ENCODE measurements around the gene GNAI2.
A peak's percentile ranks its signal among the peaks of the same experiment; 100 is the strongest.
"Not testable (repeated sequence)": the region's sequence is repeated elsewhere in the genome, so short reads cannot be mapped to it uniquely, and the experiment has no call there.

GNAI2 gene

DNA sequence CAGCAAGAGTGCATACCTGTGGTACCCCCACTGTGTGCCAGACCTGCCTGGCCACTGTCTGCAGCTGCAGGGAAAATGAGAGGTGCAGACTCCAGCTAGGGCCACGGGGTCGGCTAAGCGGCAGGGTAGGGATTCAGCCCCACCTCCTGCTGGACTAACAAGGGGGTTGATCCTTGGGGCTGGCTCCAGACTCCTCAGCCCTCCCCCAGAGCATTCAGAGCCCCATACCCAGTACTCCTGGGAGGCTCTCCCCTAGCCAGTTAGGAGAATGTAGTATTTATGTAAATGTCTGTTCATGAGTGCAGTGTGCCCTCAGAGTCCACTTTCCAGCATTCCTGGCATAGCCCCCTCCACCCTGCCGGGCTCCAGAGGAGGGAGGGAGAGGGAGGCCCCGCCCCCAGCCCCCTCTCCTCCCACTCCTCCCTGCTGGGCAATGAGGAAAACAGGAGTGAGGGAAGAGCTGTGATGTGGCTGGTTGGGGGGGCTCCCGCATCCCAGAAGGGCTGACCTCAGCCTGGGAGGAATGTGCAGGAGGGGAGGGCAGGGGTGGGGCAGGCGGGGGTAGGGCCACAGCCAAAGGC, 28.5 kb downstream of the GNAI2 start:
- no peak for DNase-seq (ENCODE audit: low read depth)

GRCh38 chr3:50264964-50265485, 29.0 kb downstream of the GNAI2 start:
- DNase-seq (ENCODE audit: low read depth) = no peak

DNA sequence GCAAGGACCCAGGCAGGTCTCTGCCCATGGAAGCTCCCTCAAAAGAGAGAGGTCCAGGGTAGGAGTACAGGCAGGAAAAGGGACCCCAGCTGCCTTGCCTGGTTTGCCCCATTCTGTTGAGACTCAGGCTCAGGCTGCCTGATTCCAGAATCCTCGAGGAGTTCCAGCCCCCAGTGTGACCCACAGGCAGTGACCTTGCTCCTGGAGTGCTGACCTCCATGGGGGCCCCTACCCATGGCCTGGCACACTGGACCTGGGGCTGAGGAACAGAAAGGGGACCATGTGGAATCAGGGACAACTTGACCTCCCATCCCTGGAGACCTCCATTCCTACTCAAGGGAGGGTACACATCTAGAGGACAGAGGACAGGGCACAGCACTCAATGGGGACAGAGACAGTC, 29.6 kb downstream of the GNAI2 start:
- DNase-seq (ENCODE audit: low read depth) = no peak

DNA sequence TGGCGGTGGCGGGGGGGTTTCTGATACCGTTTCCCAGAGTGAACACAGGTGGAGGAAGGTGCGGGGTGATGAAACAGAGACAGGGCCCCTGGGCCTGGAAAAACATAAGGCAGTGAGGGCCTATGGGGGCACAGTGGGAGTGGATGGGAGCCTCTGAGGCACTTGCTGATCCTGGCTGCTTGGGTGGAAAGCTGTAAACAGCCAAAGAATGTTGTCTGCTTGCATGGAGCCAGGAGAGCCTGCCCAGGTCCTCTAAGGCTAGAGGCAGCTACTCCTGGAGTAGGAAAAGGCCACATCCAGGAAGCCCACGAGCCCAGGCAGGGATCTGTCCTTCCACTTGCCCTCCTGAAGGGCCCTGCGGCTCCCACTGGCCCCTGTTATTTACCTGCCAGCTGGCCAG, 30.0 kb downstream of the GNAI2 start:
- no peak for DNase-seq (ENCODE audit: low read depth)

DNA sequence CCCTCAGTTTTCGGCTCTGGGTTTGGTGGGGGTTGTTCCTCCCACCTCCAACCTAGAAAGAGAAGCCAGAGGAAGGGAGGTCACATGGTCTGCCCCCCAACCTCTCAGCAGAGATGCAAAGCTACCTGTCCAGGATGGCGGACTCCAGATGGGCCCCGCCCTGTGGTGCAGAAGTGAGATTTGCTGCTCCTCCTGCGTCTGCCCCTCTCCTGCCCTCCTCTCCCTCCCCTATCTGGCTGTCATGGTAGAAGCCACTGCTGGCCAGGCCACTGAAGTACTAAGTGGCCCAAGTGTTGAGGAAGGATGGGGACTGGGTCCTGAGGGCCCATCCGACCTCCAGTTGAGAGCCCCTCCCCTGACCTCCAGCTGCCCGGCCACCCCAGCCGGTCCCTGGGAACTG, 30.8 kb downstream of the GNAI2 start:
- no peak for DNase-seq (ENCODE audit: low read depth)

GRCh38 chr3:50267280-50267913, 31.4 kb downstream of the GNAI2 start:
- DNase-seq (ENCODE audit: low read depth) = no peak

DNA sequence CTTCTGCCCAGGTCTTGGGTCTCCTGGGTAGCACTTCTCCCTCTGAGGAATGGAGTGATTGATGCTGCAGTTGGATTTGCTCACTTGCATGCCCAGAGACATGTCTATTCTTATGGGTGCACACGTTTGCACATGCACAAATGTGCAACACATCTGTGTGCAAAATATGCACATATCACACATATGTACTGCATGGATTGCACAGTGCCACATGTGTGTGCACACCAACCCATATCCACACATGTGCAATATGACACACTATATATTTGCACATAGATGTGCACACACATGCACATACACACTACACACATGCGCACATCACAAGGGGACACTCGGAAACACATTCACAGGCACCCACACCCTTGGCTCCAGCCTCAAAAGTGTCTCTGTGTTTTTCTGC, 32.3 kb downstream of the GNAI2 start:
- DNase-seq (ENCODE audit: low read depth) = no peak

- no peak for DNase-seq (ENCODE audit: low read depth)
Measured at GRCh38 chr3:50268703-50269451, 32.9 kb downstream of the GNAI2 start, which contains the start of gene SEMA3B. SEMA3B (plus strand) TSS chr3:50269147; CDS start chr3:50269241, 94 bp downstream.

- DNase-seq (ENCODE audit: low read depth) = no peak
Measured at GRCh38 chr3:50269460-50269859, 33.5 kb downstream of the GNAI2 start.

GRCh38 chr3:50269977-50270413, 34.0 kb downstream of the GNAI2 start:
- no peak for DNase-seq (ENCODE audit: low read depth)

DNA sequence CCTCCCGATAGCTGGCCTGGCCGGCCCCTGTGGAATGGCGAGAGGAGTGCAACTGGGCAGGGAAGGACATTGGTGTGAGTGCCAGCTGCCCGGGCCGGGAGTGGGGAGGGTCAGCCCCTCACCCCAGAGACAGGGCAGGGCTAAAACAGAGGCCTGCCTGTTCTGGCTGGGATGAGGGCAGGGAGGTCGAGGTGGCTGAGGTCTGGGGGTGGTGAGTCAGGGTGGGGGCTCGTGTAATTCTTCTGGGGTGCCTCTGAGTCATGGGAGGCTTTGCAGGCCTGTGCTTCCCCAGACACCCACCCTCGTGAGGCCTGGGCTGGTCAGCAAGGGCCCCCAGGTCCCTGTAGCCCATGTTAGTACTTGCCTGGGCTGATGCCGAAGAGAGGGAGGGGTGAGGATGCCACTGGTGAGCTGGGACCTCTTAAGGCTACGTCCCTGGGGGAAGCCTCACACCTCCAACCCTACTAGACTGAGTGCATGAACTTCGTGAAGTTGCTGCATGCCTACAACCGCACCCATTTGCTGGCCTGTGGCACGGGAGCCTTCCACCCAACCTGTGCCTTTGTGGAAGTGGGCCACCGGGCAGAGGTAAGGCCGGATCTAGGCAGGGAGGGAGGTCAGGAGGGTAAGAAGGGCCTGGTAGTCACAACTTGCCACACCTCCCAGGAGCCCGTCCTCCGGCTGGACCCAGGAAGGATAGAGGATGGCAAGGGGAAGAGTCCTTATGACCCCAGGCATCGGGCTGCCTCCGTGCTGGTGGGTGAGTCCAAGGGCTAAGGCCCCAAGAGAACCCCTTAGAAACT, 34.6 kb downstream of the GNAI2 start:
- no peak for DNase-seq (ENCODE audit: low read depth)

DNA sequence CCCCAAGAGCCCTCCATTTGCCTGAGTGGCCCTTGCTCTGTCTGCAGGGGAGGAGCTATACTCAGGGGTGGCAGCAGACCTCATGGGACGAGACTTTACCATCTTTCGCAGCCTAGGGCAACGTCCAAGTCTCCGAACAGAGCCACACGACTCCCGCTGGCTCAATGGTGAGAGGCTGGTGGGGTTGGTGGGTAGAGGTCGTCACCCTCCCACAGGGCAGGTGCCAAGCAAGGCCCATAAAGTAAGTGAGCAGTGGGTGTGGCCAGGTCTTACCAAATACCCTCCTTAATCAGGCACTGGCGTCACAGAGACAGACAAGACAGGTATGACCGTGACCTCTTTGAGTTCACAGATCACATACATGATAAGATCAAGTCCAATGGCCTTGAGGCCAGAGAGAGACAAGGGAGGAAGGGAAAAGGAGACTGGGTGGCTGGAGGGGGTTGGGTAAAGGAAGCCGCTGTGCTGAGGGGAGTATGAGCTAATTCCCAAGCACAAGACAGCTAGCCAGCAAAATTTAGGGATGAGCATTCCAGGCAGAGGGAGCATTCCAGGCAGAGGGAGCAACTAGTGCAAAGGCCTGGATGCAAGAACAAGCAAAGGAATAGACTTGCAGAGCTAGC, 35.4 kb downstream of the GNAI2 start:
- DNase-seq (ENCODE audit: low read depth) = no peak

- not testable (repeated sequence) for DNase-seq (ENCODE audit: low read depth)
Measured at GRCh38 chr3:50272538-50272910, 36.5 kb downstream of the GNAI2 start.

DNA sequence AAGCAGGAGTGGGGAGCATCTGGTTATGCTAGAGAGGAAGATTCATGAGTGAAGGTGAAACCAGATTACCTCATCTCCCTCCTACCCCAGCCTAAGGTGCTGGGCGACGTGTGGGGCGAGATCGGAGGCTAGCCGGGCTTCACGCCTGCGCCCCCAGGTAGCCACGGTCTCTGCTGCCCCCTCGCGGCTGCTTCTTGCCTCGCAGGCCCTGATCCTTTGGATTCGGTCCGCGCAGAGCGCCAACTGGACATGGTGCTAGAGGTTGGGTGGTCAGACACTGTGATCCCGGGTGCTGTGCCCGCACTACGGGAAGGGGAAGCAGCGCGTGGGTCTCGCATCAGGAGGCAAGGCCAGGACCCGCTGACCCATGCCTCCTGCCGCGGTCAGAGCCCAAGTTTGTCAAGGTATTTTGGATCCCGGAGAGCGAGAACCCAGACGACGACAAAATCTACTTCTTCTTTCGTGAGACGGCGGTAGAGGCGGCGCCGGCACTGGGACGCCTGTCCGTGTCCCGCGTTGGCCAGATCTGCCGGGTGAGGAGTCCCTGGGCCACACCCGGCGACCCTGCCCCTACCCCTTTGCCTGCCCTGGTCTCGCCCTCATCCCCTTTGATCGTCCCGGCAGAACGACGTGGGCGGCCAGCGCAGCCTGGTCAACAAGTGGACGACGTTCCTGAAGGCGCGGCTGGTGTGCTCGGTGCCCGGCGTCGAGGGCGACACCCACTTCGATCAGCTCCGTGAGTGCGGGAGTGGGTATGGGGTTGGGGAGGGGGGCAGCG, 37.1 kb downstream of the GNAI2 start:
- peak; percentile 79 for DNase-seq (ENCODE audit: low read depth)

DNA sequence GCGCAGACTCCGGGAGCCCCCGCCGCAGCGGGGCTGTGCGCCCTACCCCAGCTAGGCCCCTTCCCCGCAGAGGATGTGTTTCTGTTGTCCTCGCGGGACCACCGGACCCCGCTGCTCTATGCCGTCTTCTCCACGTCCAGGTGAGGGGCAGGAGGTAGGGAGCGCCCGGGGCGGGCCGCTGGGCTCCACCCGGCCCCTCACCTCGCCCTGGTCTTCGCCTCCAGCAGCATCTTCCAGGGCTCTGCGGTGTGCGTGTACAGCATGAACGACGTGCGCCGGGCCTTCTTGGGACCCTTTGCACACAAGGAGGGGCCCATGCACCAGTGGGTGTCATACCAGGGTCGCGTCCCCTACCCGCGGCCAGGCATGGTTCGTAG, 37.7 kb downstream of the GNAI2 start:
- DNase-seq (ENCODE audit: low read depth) = no peak

- DNase-seq (ENCODE audit: low read depth) = peak; percentile 51
Measured at GRCh38 chr3:50274371-50275104, 38.5 kb downstream of the GNAI2 start.

GRCh38 chr3:50275141-50275995, 39.4 kb downstream of the GNAI2 start:
- no peak for DNase-seq (ENCODE audit: low read depth)

- no peak for DNase-seq (ENCODE audit: low read depth)
Measured at GRCh38 chr3:50275996-50276761, 40.2 kb downstream of the GNAI2 start.

DNA sequence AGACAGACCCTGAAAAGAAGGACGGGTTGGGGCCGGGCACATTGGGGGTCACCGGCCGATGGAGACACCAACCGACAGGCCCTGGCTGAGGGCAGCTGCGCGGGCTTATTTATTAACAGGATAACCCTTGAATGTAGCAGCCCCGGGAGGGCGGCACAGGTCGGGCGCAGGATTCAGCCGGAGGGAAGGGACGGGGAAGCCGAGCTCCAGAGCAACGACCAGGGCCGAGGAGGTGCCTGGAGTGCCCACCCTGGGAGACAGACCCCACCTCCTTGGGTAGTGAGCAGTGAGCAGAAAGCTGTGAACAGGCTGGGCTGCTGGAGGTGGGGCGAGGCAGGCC, 40.7 kb downstream of the GNAI2 start:
- no peak for DNase-seq (ENCODE audit: low read depth)

Data from stimulated activated CD4-positive, alpha-beta T cell treated with anti-CD3 and anti-CD28 coated beads, Interleukin-2, amount 100 ng/mL, for 4 hours (primary cell).